IMR-90 (cell line): Measurements from ENCODE around the gene TBX1. TPM values are rescaled to one million over a fixed set of nuclear protein-coding genes. Genes with fewer than 3 reads are reported as not detected.

Experiments
- ATAC-seq: fragments of 200-7000 bp; cut with Tn5 transposase; 2 replicates; pipeline ENCODE4 v1.9.1; 2020; ENCODE audit warnings: low read depth, mild to moderate bottlenecking, moderate library complexity
- BruUV-seq: library from RNA; stranded (reverse); fragments of 400-500 nt; replicated peaks from 2 replicates; lab custom pipeline; 2021; lab: Mats Ljungman, UMichigan
- CTCF ChIA-PET: fragments of 300-600 bp; formaldehyde crosslinking; extraction: SDS; loops from one replicate; lab custom pipeline; 2021; ENCODE audit warnings: antibody characterized with exemption; lab: Yijun Ruan, JAX
- POLR2A ChIA-PET: fragments of 300-600 bp; sonication (Branson Sonifier 250); formaldehyde crosslinking; loops from one replicate; lab custom pipeline; 2022; ENCODE audit warnings: antibody characterized with exemption; ENCODE audit not compliant: unreplicated experiment; lab: Charles Lee
- DNase-seq: peaks from one replicate; pipeline ENCODE4 v3.0.0; 2013
- H2AFZ ChIP-seq: replicated peaks from 2 replicates; pipeline ENCODE3; 2013; ENCODE audit warnings: low read length, mild to moderate bottlenecking; ENCODE audit not compliant: poor library complexity
- H2AK5ac ChIP-seq: 2 replicates; pipeline ENCODE4 v1.6.1; 2013; ENCODE audit warnings: low read depth, low read length, inconsistent platforms
- H2AK9ac ChIP-seq: replicated peaks from 2 replicates; pipeline ENCODE3; 2013; ENCODE audit warnings: mild to moderate bottlenecking, low read depth, low read length, moderate library complexity; ENCODE audit not compliant: poor library complexity
- H2BK120ac ChIP-seq: 2 replicates; pipeline ENCODE4 v1.6.1; 2013; ENCODE audit warnings: low read depth, low read length, inconsistent platforms
- H2BK15ac ChIP-seq: 3 replicates; pipeline ENCODE4 v1.6.1; 2013; ENCODE audit warnings: low read depth, low read length, inconsistent platforms
- H2BK20ac ChIP-seq: 2 replicates; pipeline ENCODE4 v1.6.1; 2013; ENCODE audit warnings: low read depth, mild to moderate bottlenecking, inconsistent platforms, low read length, moderate library complexity
- H2BK5ac ChIP-seq: 2 replicates; pipeline ENCODE4 v1.6.1; 2013; ENCODE audit warnings: mild to moderate bottlenecking, low read depth, low read length, inconsistent platforms; ENCODE audit not compliant: poor library complexity, severe bottlenecking
- H3K14ac ChIP-seq: replicated peaks from 2 replicates; pipeline ENCODE4 v1.6.1; 2013; ENCODE audit warnings: low read depth, low read length, inconsistent platforms
- H3K18ac ChIP-seq: 2 replicates; pipeline ENCODE4 v1.6.1; 2013; ENCODE audit warnings: low read depth, low read length, control low read depth
- H3K23ac ChIP-seq: 2 replicates; pipeline ENCODE4 v1.6.1; 2013; ENCODE audit warnings: low read depth, low read length, inconsistent platforms
- H3K27ac ChIP-seq: 2 replicates; pipeline ENCODE4 v1.5.1; 2013; ENCODE audit warnings: mild to moderate bottlenecking, control low read depth, low read length; ENCODE audit not compliant: insufficient read depth
- H3K27me3 ChIP-seq: 2 replicates; pipeline ENCODE4 v1.6.1; 2013; ENCODE audit warnings: low read length; ENCODE audit not compliant: control insufficient read depth, insufficient read depth
- H3K36me3 ChIP-seq: 2 replicates; pipeline ENCODE4 v1.6.1; 2013; ENCODE audit warnings: low read length, mixed read lengths; ENCODE audit not compliant: control insufficient read depth, insufficient read depth
- H3K4ac ChIP-seq: 2 replicates; pipeline ENCODE4 v1.6.1; 2013; ENCODE audit warnings: low read depth, low read length, inconsistent platforms
- H3K4me1 ChIP-seq: 2 replicates; pipeline ENCODE4 v1.6.1; 2013; ENCODE audit warnings: low read length, mixed read lengths; ENCODE audit not compliant: control insufficient read depth, insufficient read depth
- H3K4me2 ChIP-seq: 2 replicates; pipeline ENCODE4 v1.6.1; 2013; ENCODE audit warnings: low read depth, mild to moderate bottlenecking, control low read depth, low read length, moderate library complexity
- H3K4me3 ChIP-seq: 2 replicates; pipeline ENCODE4 v1.5.1; 2013; ENCODE audit warnings: low read depth, mild to moderate bottlenecking, control low read depth, low read length, moderate library complexity; ENCODE audit not compliant: insufficient read depth
- H3K56ac ChIP-seq: 2 replicates; pipeline ENCODE4 v1.6.1; 2013; ENCODE audit warnings: low read length, inconsistent platforms; ENCODE audit not compliant: insufficient read depth; ENCODE audit errors: extremely low read depth
- H3K79me1 ChIP-seq, 2 experiments: 2 replicates each; pipeline ENCODE4 v1.6.1; 2013; ENCODE audit warnings: low read length in 2 of 2, inconsistent platforms in 1 of 2, low read depth in 1 of 2
- H3K9ac ChIP-seq: 2 replicates; pipeline ENCODE4 v1.6.1; 2013; ENCODE audit warnings: low read depth, low read length, control low read depth
- H3K9me1 ChIP-seq: 2 replicates; pipeline ENCODE4 v1.6.1; 2013; ENCODE audit warnings: low read length, inconsistent platforms; ENCODE audit not compliant: insufficient read depth
- H3K9me3 ChIP-seq: 2 replicates; pipeline ENCODE4 v1.6.1; 2013; ENCODE audit warnings: low read length; ENCODE audit not compliant: control insufficient read depth, insufficient read depth
- H4K20me1 ChIP-seq: 2 replicates; pipeline ENCODE4 v1.6.1; 2013; ENCODE audit warnings: low read length, inconsistent platforms; ENCODE audit not compliant: insufficient read depth
- H4K5ac ChIP-seq: 2 replicates; pipeline ENCODE4 v1.6.1; 2013; ENCODE audit warnings: mild to moderate bottlenecking, low read depth, low read length, control low read depth
- H4K8ac ChIP-seq, 2 experiments: 2 replicates each; pipeline ENCODE4 v1.6.1; 2013; ENCODE audit warnings: low read depth in 2 of 2, low read length in 2 of 2, control low read depth in 1 of 2, inconsistent platforms in 1 of 2
- H4K91ac ChIP-seq: 2 replicates; pipeline ENCODE4 v1.6.1; 2013; ENCODE audit warnings: low read depth, low read length, inconsistent platforms; ENCODE audit not compliant: insufficient read depth
- BHLHE40 ChIP-seq: fragments of 150-350 bp; IDR thresholded peaks from 2 replicates; pipeline ENCODE4 v1.6.1; 2016; ENCODE audit warnings: mild to moderate bottlenecking, low read depth, low read length
- CEBPB ChIP-seq: IDR thresholded peaks from 2 replicates; pipeline ENCODE4 v1.6.1; 2012; ENCODE audit warnings: low read depth, low read length, improper control_type of control experiment
- CHD1 ChIP-seq: IDR thresholded peaks from 2 replicates; pipeline ENCODE4 v1.6.1; 2012; ENCODE audit warnings: low read depth, low read length, improper control_type of control experiment
- CTCF ChIP-seq: conservative IDR thresholded peaks from 2 replicates; pipeline ENCODE4 v1.5.1; 2012; ENCODE audit warnings: mild to moderate bottlenecking, low read depth, low read length, improper control_type of control experiment
- ELK1 ChIP-seq: fragments of 150-350 bp; IDR thresholded peaks from 2 replicates; pipeline ENCODE4 v1.6.1; 2016; ENCODE audit warnings: low read depth, mild to moderate bottlenecking, low read length, moderate library complexity, borderline replicate concordance
- FOS ChIP-seq: fragments of 150-350 bp; IDR thresholded peaks from 2 replicates; pipeline ENCODE4 v1.6.1; 2016; ENCODE audit warnings: low read depth, low read length
- MAZ ChIP-seq: IDR thresholded peaks from 2 replicates; pipeline ENCODE4 v1.6.1; 2012; ENCODE audit warnings: low read depth, mild to moderate bottlenecking, low read length, improper control_type of control experiment, moderate library complexity, borderline replicate concordance
- MXI1 ChIP-seq: IDR thresholded peaks from 2 replicates; pipeline ENCODE4 v1.6.1; 2012; ENCODE audit warnings: low read depth, mild to moderate bottlenecking, low read length, moderate library complexity, borderline replicate concordance
- NFE2L2 ChIP-seq: fragments of 150-350 bp; IDR thresholded peaks from 2 replicates; pipeline ENCODE4 v1.6.1; 2016; ENCODE audit warnings: low read depth, mild to moderate bottlenecking, low read length
- POLR2A ChIP-seq: IDR thresholded peaks from 2 replicates; pipeline ENCODE4 v1.6.1; 2012; ENCODE audit warnings: mild to moderate bottlenecking, low read depth, low read length
- RAD21 ChIP-seq: IDR thresholded peaks from 2 replicates; pipeline ENCODE4 v1.6.1; 2012; ENCODE audit warnings: low read length, improper control_type of control experiment
- RCOR1 ChIP-seq: IDR thresholded peaks from 2 replicates; pipeline ENCODE4 v1.6.1; 2012; ENCODE audit warnings: mild to moderate bottlenecking, low read length, improper control_type of control experiment; ENCODE audit not compliant: insufficient replicate concordance
- RFX5 ChIP-seq: IDR thresholded peaks from 2 replicates; pipeline ENCODE4 v1.8.0; 2012; ENCODE audit warnings: low read depth, mild to moderate bottlenecking, low read length, moderate library complexity
- SMC3 ChIP-seq: fragments of 150-350 bp; IDR thresholded peaks from 2 replicates; pipeline ENCODE4 v1.6.1; 2016; ENCODE audit warnings: low read depth, mild to moderate bottlenecking, antibody characterized with exemption, low read length, moderate library complexity
- USF2 ChIP-seq: fragments of 150-350 bp; IDR thresholded peaks from 2 replicates; pipeline ENCODE4 v1.6.1; 2017; ENCODE audit warnings: mild to moderate bottlenecking, antibody characterized with exemption, low read length, low read depth
- WGBS, 2 experiments: methylation state at CpG; one replicate each; pipeline versions ENCODE4 v1.1.5 to v1.1.7; 2013; ENCODE audit warnings: missing lambda C conversion rate in 2 of 2; ENCODE audit not compliant: insufficient read length in 1 of 2; ENCODE audit errors: extremely low coverage in 2 of 2; 5-methylcytosine and 5-hydroxymethylcytosine counted together
- dilution Hi-C: fragments of 300-500 bp; cut with HindIII; formaldehyde crosslinking; loops from one replicate; pipeline ENCODE4 v1.14.3; 2018; ENCODE audit warnings: low sequenced_read_pairs; ENCODE audit not compliant: unreplicated experiment
- in situ Hi-C: fragments of 300-500 bp; cut with MboI; formaldehyde crosslinking; loops from 3 replicates; pipeline ENCODE4 v1.14.3; 2019; ENCODE audit warnings: low sequenced_read_pairs, inconsistent platforms, mixed read lengths
- intact Hi-C: fragments of 100-400 bp; cut with micrococcal nuclease; formaldehyde crosslinking; loops from 2 replicates; pipeline ENCODE4 v1.10.0; 2022
- polyA plus RNA-seq, 3 experiments: library from polyadenylated mRNA; depleted of rRNA; stranded (reverse); fragments of >200 nt; gene quantifications; 2 replicates each; pipeline ENCODE4 v1.2.3, GENCODE V29; 2012; ENCODE audit warnings: low replicate concordance in 1 of 3
- total RNA-seq: library from RNA; depleted of rRNA; stranded (reverse); fragments of >200 nt; gene quantifications from 2 replicates; pipeline ENCODE4 v1.2.3, GENCODE V29; 2012

The TBX1 gene
- total and polyA plus RNA-seq, 2 of the 4 experiments (the other 2 are of a cell fraction), result 0.03 TPM; not detected in 1

GRCh38 chr22:19713650-19714311, 46.8 kb upstream of the TBX1 start:
- Histone ChIP-seq H4K91ac (no peak overlapping the region), H4K8ac (peak overlapping the region in 1 of 2 experiments; percentile 63; a peak in 1 of 4 replicates), H4K5ac (peak overlapping the region; percentile 27; the same call in 1 of the 2 replicates), H3K4me3 (peak overlapping the region; percentile 85), H3K9ac (peak overlapping the region; percentile 10; the same call in 1 of the 2 replicates), H3K4me2 (peak overlapping the region; percentile 85), H2BK20ac (no peak overlapping the region), H2BK120ac (no peak overlapping the region), H4K20me1 (no peaks in the 10 kb centered on the region), H3K4ac (no peak overlapping the region), H2AK9ac (peak overlapping the region; percentile 89), H3K36me3 (no peaks in the 10 kb centered on the region), H3K27ac (no peak overlapping the region), H3K79me1 (no peaks in the 10 kb centered on the region; a peak in 1 of 4 replicates), H2AFZ (peak overlapping the region; percentile 90), H3K9me1 (peaks cover 3% of the 10 kb centered on the region), H3K18ac (no peak overlapping the region), H2BK5ac (no peak overlapping the region), H3K27me3 (peaks cover 32% of the 10 kb centered on the region), H2AK5ac (no peak overlapping the region), H2BK15ac (no peak overlapping the region), H3K23ac (no peak overlapping the region), H3K4me1 (peaks cover 15% of the 10 kb centered on the region), H3K9me3 (no peaks in the 10 kb centered on the region), H3K14ac (no peak overlapping the region), H3K56ac (no peak overlapping the region)
- DNase-seq (no peak), ATAC-seq (peak; percentile 9)
- TF ChIP-seq FOS, result no peak
- TF ChIP-seq MXI1, result no peak
- TF ChIP-seq BHLHE40, result no peak
- no peak for TF ChIP-seq ELK1
- no peak for TF ChIP-seq POLR2A
- TF ChIP-seq RCOR1, result no peak
- no peak for TF ChIP-seq CEBPB
- no peak for TF ChIP-seq SMC3
- TF ChIP-seq NFE2L2, result no peak
- no peak for TF ChIP-seq RFX5
- no peak for TF ChIP-seq CHD1
- TF ChIP-seq USF2, result no peak
- TF ChIP-seq RAD21, result no peak
- no peak for TF ChIP-seq CTCF
- no peak for TF ChIP-seq MAZ
- WGBS, 2 experiments, result 35% methylated on average over 15 of the region's 38 CpGs; no CpG with 5 or more reads in 1 of the 2 experiments
- ChIA-PET POLR2A (no interaction called here), CTCF (no interaction called here)
- dilution Hi-C loops, result no loop called here
- in situ Hi-C loops, result no loop called here
- BruUV-seq, result no TSS peak
- intact Hi-C loops, result no loop called here
